Loucy (cell line): Measurements from ENCODE around the gene IL12A.

ENCODE experiments used
- CTCF ChIP-seq: fragments of 200-600 bp; sonication (generic); conservative IDR thresholded peaks from 2 replicates; pipeline ENCODE4 v1.5.1; 2014; ENCODE audit warnings: mild to moderate bottlenecking, antibody characterized with exemption, low read length
- EZH2phosphoT487 ChIP-seq: fragments of 200-600 bp; IDR thresholded peaks from 2 replicates; pipeline ENCODE4 v1.6.1; 2018; ENCODE audit warnings: antibody characterized with exemption, mild to moderate bottlenecking, moderate library complexity, borderline replicate concordance

- TF ChIP-seq CTCF, result no peak
- TF ChIP-seq EZH2phosphoT487, result no peak
Measured at GRCh38 chr3:159978918-159979703, 9.5 kb upstream of the IL12A start.
